Activated CD8-positive, alpha-beta T cell treated with anti-CD3 and anti-CD28 coated beads for 36 hours (primary cell): ENCODE results near the gene PRXL2B. TPM values are rescaled to one million over a fixed set of nuclear protein-coding genes. Genes with fewer than 3 reads are reported as not detected.

ENCODE experiments used
- ATAC-seq: fragments of 200-7000 bp; cut with Tn5 transposase; one replicate; pipeline ENCODE4 v1.10.0; 2021; ENCODE audit warnings: mild to moderate bottlenecking, moderate library complexity
- CTCF ChIA-PET: fragments of 350-600 bp; sonication (Branson Sonifier 250); formaldehyde crosslinking; loops from one replicate; lab custom pipeline; 2021; ENCODE audit warnings: antibody characterized with exemption; lab: Charles Lee
- POLR2A ChIA-PET: fragments of 350-600 bp; sonication (Branson Sonifier 250); formaldehyde crosslinking; loops from one replicate; lab custom pipeline; 2021; ENCODE audit warnings: antibody characterized with exemption; lab: Charles Lee
- DNase-seq: peaks from one replicate; pipeline ENCODE4 v3.0.0-alpha.2; 2020
- H3K27ac Mint-ChIP-seq: one replicate; pipeline ENCODE4 v1.8.0; 2021; ENCODE audit warnings: mild to moderate bottlenecking, mixed read lengths
- H3K27me3 Mint-ChIP-seq: one replicate; pipeline ENCODE4 v1.8.0; 2021; ENCODE audit warnings: mixed read lengths
- H3K36me3 Mint-ChIP-seq: one replicate; pipeline ENCODE4 v1.8.0; 2021; ENCODE audit warnings: low read depth, mixed read lengths
- H3K4me1 Mint-ChIP-seq: one replicate; pipeline ENCODE4 v1.8.0; 2021; ENCODE audit warnings: low read depth, mixed read lengths
- H3K4me3 Mint-ChIP-seq: one replicate; pipeline ENCODE4 v1.8.0; 2021; ENCODE audit warnings: mild to moderate bottlenecking, moderate library complexity, mixed read lengths
- H3K9me3 Mint-ChIP-seq: one replicate; pipeline ENCODE4 v1.8.0; 2021; ENCODE audit warnings: mixed read lengths
- CTCF ChIP-seq: fragments of 200-600 bp; IDR thresholded peaks from one replicate; pipeline ENCODE4 v1.8.0; 2022; ENCODE audit warnings: antibody characterized with exemption, mild to moderate bottlenecking
- intact Hi-C: fragments of 100-400 bp; cut with micrococcal nuclease; formaldehyde crosslinking; loops from one replicate; pipeline ENCODE4 v1.10.0; 2022
- total RNA-seq, 2 experiments: library from RNA; stranded (reverse); gene quantifications; one replicate each; pipeline ENCODE4 v1.2.3, GENCODE V29; 2021

PRXL2B gene
- total RNA-seq, 2 experiments from 2014 or later: 39.1 to 43.6 TPM

- DNase-seq: no peak
- no peak for TF ChIP-seq CTCF
- no peak overlapping the region for H3K4me3 Mint-ChIP-seq
- H3K9me3 Mint-ChIP-seq: no peaks in the 10 kb centered on the region
- ATAC-seq: no peak
- H3K36me3 Mint-ChIP-seq: no peaks in the 10 kb centered on the region
- H3K27me3 Mint-ChIP-seq: no peaks in the 10 kb centered on the region
- ChIA-PET POLR2A (no interaction called here), CTCF (no interaction called here)
- H3K27ac Mint-ChIP-seq: no peak overlapping the region
- intact Hi-C loops: no loop called here
- no peaks in the 10 kb centered on the region for H3K4me1 Mint-ChIP-seq
Measured at GRCh38 chr1:2606881-2607621, 20.5 kb downstream of the PRXL2B start.

- no peaks in the 10 kb centered on the region for H3K4me1 Mint-ChIP-seq
- ChIA-PET POLR2A (no interaction called here), CTCF (no interaction called here)
- no peak overlapping the region for H3K4me3 Mint-ChIP-seq
- no peaks in the 10 kb centered on the region for H3K9me3 Mint-ChIP-seq
- no peaks in the 10 kb centered on the region for H3K27me3 Mint-ChIP-seq
- intact Hi-C loops: no loop called here
- DNase-seq (no peak), ATAC-seq (no peak)
- no peak overlapping the region for H3K27ac Mint-ChIP-seq
- no peak for TF ChIP-seq CTCF
- no peaks in the 10 kb centered on the region for H3K36me3 Mint-ChIP-seq
Measured at GRCh38 chr1:2607641-2608091, 21.1 kb downstream of the PRXL2B start.

- Mint-ChIP-seq H3K4me1 (no peaks in the 10 kb centered on the region), H3K4me3 (no peak overlapping the region), H3K27me3 (no peaks in the 10 kb centered on the region), H3K36me3 (no peaks in the 10 kb centered on the region), H3K27ac (no peak overlapping the region), H3K9me3 (peaks cover 7% of the 10 kb centered on the region)
- intact Hi-C loops: no loop called here
- ATAC-seq: no peak
- no peak for TF ChIP-seq CTCF
- no peak for DNase-seq
- CTCF ChIA-PET: no interaction called here
- POLR2A ChIA-PET: no interaction called here
Measured at GRCh38 chr1:2609319-2610035, 22.9 kb downstream of the PRXL2B start.

GRCh38 chr1:2610036-2610959 lies 23.7 kb downstream of the PRXL2B start:
- Mint-ChIP-seq H3K27me3 (no peaks in the 10 kb centered on the region), H3K4me3 (no peak overlapping the region), H3K9me3 (peaks cover 14% of the 10 kb centered on the region), H3K4me1 (no peaks in the 10 kb centered on the region), H3K36me3 (no peaks in the 10 kb centered on the region), H3K27ac (no peak overlapping the region)
- no peak for ATAC-seq
- intact Hi-C loops: no loop called here
- DNase-seq: no peak
- ChIA-PET POLR2A (no interaction called here), CTCF (no interaction called here)
- TF ChIP-seq CTCF: no peak
